Parathyroid adenoma (tissue), 2 donors: Measurements from ENCODE around the gene DGKA.

Source experiments
- H2AFZ ChIP-seq: fragments of 300-600 bp; sonication (generic); one replicate; pipeline ENCODE4 v1.7.0; 2017; ENCODE audit warnings: antibody characterized with exemption, mild to moderate bottlenecking
- H3K27ac ChIP-seq: fragments of 300-600 bp; sonication (generic); one replicate; pipeline ENCODE4 v1.7.0; 2017
- H3K27me3 ChIP-seq: fragments of 300-600 bp; sonication (generic); one replicate; pipeline ENCODE4 v1.7.0; 2017; ENCODE audit warnings: low read length; ENCODE audit not compliant: control insufficient read depth, insufficient read depth
- H3K36me3 ChIP-seq: fragments of 300-600 bp; sonication (generic); one replicate; pipeline ENCODE4 v1.7.0; 2017; ENCODE audit warnings: low read length; ENCODE audit not compliant: control insufficient read depth, insufficient read depth
- H3K4me1 ChIP-seq: fragments of 300-600 bp; sonication (generic); one replicate; pipeline ENCODE4 v1.7.0; 2017; ENCODE audit warnings: control low read depth
- H3K4me2 ChIP-seq: fragments of 300-600 bp; sonication (generic); one replicate; pipeline ENCODE4 v1.7.0; 2017; ENCODE audit warnings: low read length
- H3K4me3 ChIP-seq: fragments of 300-600 bp; sonication (generic); one replicate; pipeline ENCODE4 v1.7.0; 2017; ENCODE audit warnings: low read depth, low read length
- H3K79me2 ChIP-seq: fragments of 300-600 bp; sonication (generic); one replicate; pipeline ENCODE4 v1.7.0; 2017; ENCODE audit warnings: control low read depth
- H3K9ac ChIP-seq: fragments of 300-600 bp; sonication (generic); one replicate; pipeline ENCODE4 v1.7.0; 2017; ENCODE audit warnings: mild to moderate bottlenecking
- H3K9me3 ChIP-seq: fragments of 300-600 bp; sonication (generic); one replicate; pipeline ENCODE4 v1.7.0; 2017; ENCODE audit warnings: low read length; ENCODE audit not compliant: control insufficient read depth
- TF ChIP-seq, protein P1 (sequence below): fragments of 300-600 bp; sonication (generic); IDR thresholded peaks from one replicate; pipeline ENCODE4 v1.7.0; 2017; ENCODE audit warnings: antibody characterized with exemption, mild to moderate bottlenecking
- donor health status: primary hyperparathyroidism.

Gene DGKA

DNA sequence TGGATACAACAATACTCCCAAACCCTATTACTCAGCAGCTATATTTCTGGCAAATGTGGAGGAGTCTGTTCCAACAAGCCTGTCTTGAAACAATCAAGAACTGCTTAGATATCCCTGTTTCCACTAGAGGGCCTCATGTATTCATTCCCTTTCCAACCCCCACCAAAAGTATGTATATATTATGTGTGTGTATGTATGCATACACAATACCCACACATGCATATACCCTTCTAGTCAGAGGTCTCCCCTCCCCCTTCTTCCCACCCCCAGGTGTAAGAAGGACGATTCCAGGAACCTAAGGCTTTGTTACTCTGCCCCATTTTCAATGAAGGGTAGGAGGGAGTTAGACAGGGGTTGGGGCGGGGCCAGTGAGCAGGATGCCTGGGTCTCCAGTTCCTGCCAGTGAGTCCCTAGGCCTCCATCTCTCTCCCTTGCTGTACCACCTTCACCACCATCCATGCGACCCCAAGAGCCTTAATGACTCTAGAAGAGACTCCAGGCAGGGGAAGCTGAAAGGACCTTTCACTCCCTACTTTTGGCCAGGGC lies at the start of gene DGKA:
Gene DGKA (plus strand): TSS at position 392 of the 546 bp plus-strand sequence. CDS start 5,342 bp downstream, outside the sequence.
- Histone ChIP-seq H3K27me3 (no peaks in the 10 kb centered on the region), H3K4me2 (peak within 1 kb of the TSS; percentile 96), H3K36me3 (no peaks in the 10 kb centered on the region), H3K4me1 (peaks cover 13% of the 10 kb centered on the region), H3K9ac (no peak within 1 kb of the TSS), H2AFZ (peak within 1 kb of the TSS; percentile 92), H3K9me3 (no peaks in the 10 kb centered on the region), H3K27ac (peak within 1 kb of the TSS; percentile 60), H3K79me2 (peaks cover 15% of the 10 kb centered on the region), H3K4me3 (peak within 1 kb of the TSS; percentile 58)
- TF ChIP-seq, protein P1, sequence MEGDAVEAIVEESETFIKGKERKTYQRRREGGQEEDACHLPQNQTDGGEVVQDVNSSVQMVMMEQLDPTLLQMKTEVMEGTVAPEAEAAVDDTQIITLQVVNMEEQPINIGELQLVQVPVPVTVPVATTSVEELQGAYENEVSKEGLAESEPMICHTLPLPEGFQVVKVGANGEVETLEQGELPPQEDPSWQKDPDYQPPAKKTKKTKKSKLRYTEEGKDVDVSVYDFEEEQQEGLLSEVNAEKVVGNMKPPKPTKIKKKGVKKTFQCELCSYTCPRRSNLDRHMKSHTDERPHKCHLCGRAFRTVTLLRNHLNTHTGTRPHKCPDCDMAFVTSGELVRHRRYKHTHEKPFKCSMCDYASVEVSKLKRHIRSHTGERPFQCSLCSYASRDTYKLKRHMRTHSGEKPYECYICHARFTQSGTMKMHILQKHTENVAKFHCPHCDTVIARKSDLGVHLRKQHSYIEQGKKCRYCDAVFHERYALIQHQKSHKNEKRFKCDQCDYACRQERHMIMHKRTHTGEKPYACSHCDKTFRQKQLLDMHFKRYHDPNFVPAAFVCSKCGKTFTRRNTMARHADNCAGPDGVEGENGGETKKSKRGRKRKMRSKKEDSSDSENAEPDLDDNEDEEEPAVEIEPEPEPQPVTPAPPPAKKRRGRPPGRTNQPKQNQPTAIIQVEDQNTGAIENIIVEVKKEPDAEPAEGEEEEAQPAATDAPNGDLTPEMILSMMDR, result peak; percentile 60

DNA sequence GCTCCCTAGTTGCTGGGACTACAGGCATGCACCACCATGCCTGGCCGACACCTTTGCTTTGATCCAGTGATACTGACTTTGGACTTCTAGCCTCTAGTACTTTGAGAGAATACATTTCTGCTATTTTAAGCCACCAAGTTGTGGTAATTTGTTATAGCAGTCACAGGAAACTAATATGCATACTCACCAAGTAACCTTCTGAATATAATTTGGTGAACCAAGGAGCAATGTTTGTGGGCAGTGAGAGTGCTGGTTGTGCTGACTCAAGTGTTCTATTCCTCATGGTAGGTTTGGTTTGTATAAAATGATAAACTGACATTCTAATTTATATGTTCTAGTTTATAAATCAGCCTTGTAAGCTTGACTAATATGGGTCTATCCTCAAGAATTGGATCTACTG lies 45.8 kb upstream of the DGKA start:
- TF ChIP-seq, protein P1, result no peak
- H3K27me3 ChIP-seq, result no peaks in the 10 kb centered on the region
- H3K9me3 ChIP-seq, result no peaks in the 10 kb centered on the region
- H3K4me2 ChIP-seq, result no peak overlapping the region
- no peak overlapping the region for H2AFZ ChIP-seq
- H3K4me1 ChIP-seq, result no peaks in the 10 kb centered on the region
- no peaks in the 10 kb centered on the region for H3K36me3 ChIP-seq
- no peak overlapping the region for H3K9ac ChIP-seq
- H3K79me2 ChIP-seq, result no peaks in the 10 kb centered on the region
- no peak overlapping the region for H3K27ac ChIP-seq
- no peak overlapping the region for H3K4me3 ChIP-seq

DNA sequence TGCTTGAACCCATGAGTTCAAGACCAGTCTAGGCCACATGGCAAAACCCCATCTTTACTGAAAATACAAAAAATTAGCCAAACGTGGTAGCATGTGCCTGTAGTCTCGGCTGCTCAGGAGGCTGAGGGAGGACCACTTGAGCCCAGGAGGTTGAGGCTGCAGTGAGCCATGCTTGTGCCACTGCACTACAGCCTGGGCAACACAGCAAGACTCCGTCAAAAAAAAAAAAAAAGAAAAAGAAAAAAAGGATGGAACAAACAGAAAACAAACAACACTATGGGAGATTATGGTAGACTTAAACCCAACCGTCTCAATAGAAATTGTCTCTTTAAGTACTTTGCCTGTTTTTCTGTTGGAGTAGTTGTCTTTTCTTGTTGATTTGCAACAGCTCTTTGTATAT lies 39.7 kb upstream of the DGKA start:
- Histone ChIP-seq H3K9me3 (no peaks in the 10 kb centered on the region), H2AFZ (no peak overlapping the region), H3K9ac (no peak overlapping the region), H3K4me2 (no peak overlapping the region), H3K36me3 (no peaks in the 10 kb centered on the region), H3K27me3 (no peaks in the 10 kb centered on the region), H3K4me1 (no peaks in the 10 kb centered on the region), H3K4me3 (no peak overlapping the region), H3K79me2 (no peaks in the 10 kb centered on the region), H3K27ac (no peak overlapping the region)
- TF ChIP-seq, protein P1, result no peak

DNA sequence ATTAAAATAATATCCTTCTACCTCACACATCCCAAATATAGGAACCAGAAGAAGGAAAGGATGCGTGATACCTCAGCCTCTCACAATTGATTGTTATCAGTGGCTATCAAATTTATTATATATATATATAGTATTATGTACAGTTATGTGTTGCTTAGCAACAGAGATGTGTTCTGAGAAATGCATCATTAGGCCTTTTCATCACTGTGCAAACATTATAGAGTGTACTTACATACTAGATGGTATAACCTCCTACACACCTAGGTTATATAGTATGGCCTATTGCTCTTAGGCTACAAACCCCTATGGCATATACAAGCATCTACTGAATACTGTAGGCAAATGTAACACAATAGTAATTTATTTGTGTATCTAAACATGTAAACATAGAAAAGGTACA lies 37.2 kb upstream of the DGKA start:
- Histone ChIP-seq H3K27ac (no peak overlapping the region), H3K4me3 (no peak overlapping the region), H3K9ac (no peak overlapping the region), H3K36me3 (no peaks in the 10 kb centered on the region), H2AFZ (no peak overlapping the region), H3K4me2 (no peak overlapping the region), H3K4me1 (no peaks in the 10 kb centered on the region), H3K9me3 (no peaks in the 10 kb centered on the region), H3K27me3 (no peaks in the 10 kb centered on the region), H3K79me2 (no peaks in the 10 kb centered on the region)
- TF ChIP-seq, protein P1, result no peak

DNA sequence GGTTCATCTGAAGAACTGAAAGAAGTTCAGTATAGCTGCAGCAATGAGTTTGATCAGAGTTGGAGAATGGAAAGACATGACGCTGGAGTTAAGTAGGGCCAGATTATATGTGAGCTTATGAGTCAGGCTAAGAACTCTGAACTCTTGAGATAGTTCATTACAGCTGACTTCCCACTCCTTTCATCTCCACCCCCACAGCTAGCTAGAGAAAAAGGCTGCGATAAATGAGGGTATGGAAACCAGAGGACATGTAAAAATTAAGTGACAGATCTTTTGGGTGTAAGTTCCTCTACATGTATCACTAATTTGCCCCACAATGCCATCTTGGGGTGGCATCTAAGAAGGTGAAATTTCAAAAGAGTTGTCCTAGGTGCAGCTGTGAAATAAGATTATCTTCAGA lies 31.9 kb upstream of the DGKA start:
- no peaks in the 10 kb centered on the region for H3K27me3 ChIP-seq
- H3K36me3 ChIP-seq, result no peaks in the 10 kb centered on the region
- no peak overlapping the region for H3K4me3 ChIP-seq
- no peaks in the 10 kb centered on the region for H3K4me1 ChIP-seq
- H3K4me2 ChIP-seq, result no peak overlapping the region
- no peak overlapping the region for H2AFZ ChIP-seq
- no peak overlapping the region for H3K27ac ChIP-seq
- no peak overlapping the region for H3K9ac ChIP-seq
- no peaks in the 10 kb centered on the region for H3K79me2 ChIP-seq
- H3K9me3 ChIP-seq, result no peaks in the 10 kb centered on the region
- TF ChIP-seq, protein P1, result no peak
